ENCODE data around the gene RHOBTB3.
"Not testable (repeated sequence)": the region's sequence is repeated elsewhere in the genome, so short reads cannot be mapped to it uniquely, and the experiment has no call there.

Gene RHOBTB3

GRCh38 chr5:95713246-95713645 lies 17.9 kb upstream of the RHOBTB3 start:
- DNase-seq (ENCODE audit: low read depth): not testable (repeated sequence)

GRCh38 chr5:95713960-95714710 lies 17.0 kb upstream of the RHOBTB3 start:
- DNase-seq (ENCODE audit: low read depth): no peak

GRCh38 chr5:95715799-95716461 lies 15.2 kb upstream of the RHOBTB3 start:
- no peak for DNase-seq (ENCODE audit: low read depth)

- DNase-seq (ENCODE audit: low read depth): no peak
Observed at GRCh38 chr5:95717439-95717838, 13.7 kb upstream of the RHOBTB3 start.

GRCh38 chr5:95718203-95718602 lies 12.9 kb upstream of the RHOBTB3 start:
- DNase-seq (ENCODE audit: low read depth): no peak

- DNase-seq (ENCODE audit: low read depth): no peak
Observed at GRCh38 chr5:95718738-95719137, 12.4 kb upstream of the RHOBTB3 start.

- DNase-seq (ENCODE audit: low read depth): no peak
Observed at GRCh38 chr5:95720094-95720786, 10.9 kb upstream of the RHOBTB3 start.

- DNase-seq (ENCODE audit: low read depth): no peak
Observed at GRCh38 chr5:95721582-95722295, 9.4 kb upstream of the RHOBTB3 start.

GRCh38 chr5:95723632-95724369 lies 7.3 kb upstream of the RHOBTB3 start:
- DNase-seq (ENCODE audit: low read depth): no peak

GRCh38 chr5:95725071-95725820 lies 5.9 kb upstream of the RHOBTB3 start:
- no peak for DNase-seq (ENCODE audit: low read depth)

GRCh38 chr5:95725937-95726810 lies 5.0 kb upstream of the RHOBTB3 start:
- no peak for DNase-seq (ENCODE audit: low read depth)

- DNase-seq (ENCODE audit: low read depth): no peak
Observed at GRCh38 chr5:95726811-95727763, 4.0 kb upstream of the RHOBTB3 start.

GRCh38 chr5:95727764-95728191 lies 3.4 kb upstream of the RHOBTB3 start:
- no peak for DNase-seq (ENCODE audit: low read depth)

GRCh38 chr5:95728494-95729114 lies 2.5 kb upstream of the RHOBTB3 start:
- no peak for DNase-seq (ENCODE audit: low read depth)

- DNase-seq (ENCODE audit: low read depth): no peak
Observed at GRCh38 chr5:95729115-95730010, 1.8 kb upstream of the RHOBTB3 start.

- no peak for DNase-seq (ENCODE audit: low read depth)
Observed at GRCh38 chr5:95730011-95730700, 980 bp upstream of the RHOBTB3 start.

Data from stimulated activated CD8-positive, alpha-beta memory T cell treated with anti-CD3 and anti-CD28 coated beads, Interleukin-7, amount 100 ng/mL, for 24 hours (primary cell).